Measurements from ENCODE around the gene MXRA7.
"Not testable (repeated sequence)": the region's sequence is repeated elsewhere in the genome, so short reads cannot be mapped to it uniquely, and the experiment has no call there.

Gene MXRA7

GRCh38 chr17:76744747-76745146, 34.0 kb upstream of the MXRA7 start:
- Histone ChIP-seq H3K79me2 (ENCODE audit: insufficient read depth, low read length) (peaks cover 15% of the 10 kb centered on the region; the same call in 1 of the 2 replicates), H3K9me2 (replicated peaks; ENCODE audit: low read depth, low read length) (no peaks in the 10 kb centered on the region), H3F3A (ENCODE audit: low read depth) (no peaks in the 10 kb centered on the region), H3K4me2 (ENCODE audit: low read depth, low read length, poor library complexity, severe bottlenecking) (no peak overlapping the region), H3K4me3 (ENCODE audit: low read length, poor library complexity, severe bottlenecking) (no peak overlapping the region), H3K27me3 (ENCODE audit: insufficient read depth, low read length, poor library complexity, severe bottlenecking) (no peaks in the 10 kb centered on the region), H3K9me3 (ENCODE audit: insufficient read depth, low read depth, low read length) (no peaks in the 10 kb centered on the region), H3K4me1 (ENCODE audit: insufficient read depth, low read length, poor library complexity, severe bottlenecking) (peaks cover 13% of the 10 kb centered on the region), H4K20me1 (ENCODE audit: insufficient read depth, low read length, poor library complexity, severe bottlenecking) (no peaks in the 10 kb centered on the region), H3K9ac (ENCODE audit: low read depth, low read length, poor library complexity, severe bottlenecking) (no peak overlapping the region), H3K36me3 (ENCODE audit: insufficient read depth, low read length) (peaks cover 26% of the 10 kb centered on the region; the same call in 1 of the 2 replicates), H2AFZ (ENCODE audit: low read length) (no peak overlapping the region)
- TF ChIP-seq CTCF (conservative IDR thresholded peaks at IDR 0.05; ENCODE audit: low read length) = no peak
- no peak for TF ChIP-seq EZH2phosphoT487 (IDR thresholded peaks at IDR 0.05; ENCODE audit: borderline replicate concordance)

GRCh38 chr17:76742958-76743357, 32.2 kb upstream of the MXRA7 start:
- no peaks in the 10 kb centered on the region for H3K27me3 ChIP-seq (ENCODE audit: insufficient read depth, low read length, poor library complexity, severe bottlenecking)
- no peaks in the 10 kb centered on the region for H3F3A ChIP-seq (ENCODE audit: low read depth)
- peaks cover 26% of the 10 kb centered on the region; the same call in 1 of the 2 replicates for H3K36me3 ChIP-seq (ENCODE audit: insufficient read depth, low read length)
- no peak overlapping the region for H3K4me3 ChIP-seq (ENCODE audit: low read length, poor library complexity, severe bottlenecking)
- peaks cover 10% of the 10 kb centered on the region for H4K20me1 ChIP-seq (ENCODE audit: insufficient read depth, low read length, poor library complexity, severe bottlenecking)
- TF ChIP-seq EZH2phosphoT487 (IDR thresholded peaks at IDR 0.05; ENCODE audit: borderline replicate concordance) (no peak), CTCF (conservative IDR thresholded peaks at IDR 0.05; ENCODE audit: low read length) (no peak)
- no peak overlapping the region for H3K4me2 ChIP-seq (ENCODE audit: low read depth, low read length, poor library complexity, severe bottlenecking)
- H3K79me2 ChIP-seq (ENCODE audit: insufficient read depth, low read length) = peaks cover 33% of the 10 kb centered on the region
- no peak overlapping the region for H3K9ac ChIP-seq (ENCODE audit: low read depth, low read length, poor library complexity, severe bottlenecking)
- no peaks in the 10 kb centered on the region for H3K9me3 ChIP-seq (ENCODE audit: insufficient read depth, low read depth, low read length)
- no peak overlapping the region for H2AFZ ChIP-seq (ENCODE audit: low read length)
- no peaks in the 10 kb centered on the region for H3K9me2 ChIP-seq (replicated peaks; ENCODE audit: low read depth, low read length)
- H3K4me1 ChIP-seq (ENCODE audit: insufficient read depth, low read length, poor library complexity, severe bottlenecking) = peaks cover 30% of the 10 kb centered on the region

GRCh38 chr17:76740329-76741118, 29.8 kb upstream of the MXRA7 start:
- no peak for TF ChIP-seq EZH2phosphoT487 (IDR thresholded peaks at IDR 0.05; ENCODE audit: borderline replicate concordance)
- no peak for TF ChIP-seq CTCF (conservative IDR thresholded peaks at IDR 0.05; ENCODE audit: low read length)
- Histone ChIP-seq H3F3A (ENCODE audit: low read depth) (no peaks in the 10 kb centered on the region), H3K9me3 (ENCODE audit: insufficient read depth, low read depth, low read length) (no peaks in the 10 kb centered on the region), H3K36me3 (ENCODE audit: insufficient read depth, low read length) (peaks cover 28% of the 10 kb centered on the region), H3K79me2 (ENCODE audit: insufficient read depth, low read length) (peaks cover 49% of the 10 kb centered on the region), H3K27me3 (ENCODE audit: insufficient read depth, low read length, poor library complexity, severe bottlenecking) (peaks cover 16% of the 10 kb centered on the region), H3K4me2 (ENCODE audit: low read depth, low read length, poor library complexity, severe bottlenecking) (peak overlapping the region; percentile 35), H3K4me3 (ENCODE audit: low read length, poor library complexity, severe bottlenecking) (peak overlapping the region; percentile 7), H3K9ac (ENCODE audit: low read depth, low read length, poor library complexity, severe bottlenecking) (no peak overlapping the region), H4K20me1 (ENCODE audit: insufficient read depth, low read length, poor library complexity, severe bottlenecking) (peaks cover 22% of the 10 kb centered on the region), H2AFZ (ENCODE audit: low read length) (no peak overlapping the region), H3K4me1 (ENCODE audit: insufficient read depth, low read length, poor library complexity, severe bottlenecking) (peaks cover 33% of the 10 kb centered on the region), H3K9me2 (replicated peaks; ENCODE audit: low read depth, low read length) (no peaks in the 10 kb centered on the region)

GRCh38 chr17:76739568-76740115, 28.9 kb upstream of the MXRA7 start:
- H3K27me3 ChIP-seq (ENCODE audit: insufficient read depth, low read length, poor library complexity, severe bottlenecking) = peaks cover 19% of the 10 kb centered on the region
- H3K9ac ChIP-seq (ENCODE audit: low read depth, low read length, poor library complexity, severe bottlenecking) = peak overlapping the region; percentile 91
- H3F3A ChIP-seq (ENCODE audit: low read depth); H2AFZ ChIP-seq (ENCODE audit: low read length); H3K9me3 ChIP-seq (ENCODE audit: insufficient read depth, low read depth, low read length); H3K9me2 ChIP-seq (replicated peaks; ENCODE audit: low read depth, low read length): not testable (repeated sequence)
- H4K20me1 ChIP-seq (ENCODE audit: insufficient read depth, low read length, poor library complexity, severe bottlenecking) = peaks cover 31% of the 10 kb centered on the region
- H3K79me2 ChIP-seq (ENCODE audit: insufficient read depth, low read length) = peaks cover 58% of the 10 kb centered on the region
- H3K36me3 ChIP-seq (ENCODE audit: insufficient read depth, low read length) = peaks cover 29% of the 10 kb centered on the region
- peaks cover 41% of the 10 kb centered on the region for H3K4me1 ChIP-seq (ENCODE audit: insufficient read depth, low read length, poor library complexity, severe bottlenecking)
- H3K4me2 ChIP-seq (ENCODE audit: low read depth, low read length, poor library complexity, severe bottlenecking) = peak overlapping the region; percentile 91
- peak overlapping the region; percentile 98 for H3K4me3 ChIP-seq (ENCODE audit: low read length, poor library complexity, severe bottlenecking)
